T-helper 9 cell (primary cell): ENCODE measurements around the gene PNPLA2.

Source experiments
- DNase-seq: peaks from one replicate; pipeline ENCODE4 v3.0.0-alpha.2; 2020

The PNPLA2 gene

DNA sequence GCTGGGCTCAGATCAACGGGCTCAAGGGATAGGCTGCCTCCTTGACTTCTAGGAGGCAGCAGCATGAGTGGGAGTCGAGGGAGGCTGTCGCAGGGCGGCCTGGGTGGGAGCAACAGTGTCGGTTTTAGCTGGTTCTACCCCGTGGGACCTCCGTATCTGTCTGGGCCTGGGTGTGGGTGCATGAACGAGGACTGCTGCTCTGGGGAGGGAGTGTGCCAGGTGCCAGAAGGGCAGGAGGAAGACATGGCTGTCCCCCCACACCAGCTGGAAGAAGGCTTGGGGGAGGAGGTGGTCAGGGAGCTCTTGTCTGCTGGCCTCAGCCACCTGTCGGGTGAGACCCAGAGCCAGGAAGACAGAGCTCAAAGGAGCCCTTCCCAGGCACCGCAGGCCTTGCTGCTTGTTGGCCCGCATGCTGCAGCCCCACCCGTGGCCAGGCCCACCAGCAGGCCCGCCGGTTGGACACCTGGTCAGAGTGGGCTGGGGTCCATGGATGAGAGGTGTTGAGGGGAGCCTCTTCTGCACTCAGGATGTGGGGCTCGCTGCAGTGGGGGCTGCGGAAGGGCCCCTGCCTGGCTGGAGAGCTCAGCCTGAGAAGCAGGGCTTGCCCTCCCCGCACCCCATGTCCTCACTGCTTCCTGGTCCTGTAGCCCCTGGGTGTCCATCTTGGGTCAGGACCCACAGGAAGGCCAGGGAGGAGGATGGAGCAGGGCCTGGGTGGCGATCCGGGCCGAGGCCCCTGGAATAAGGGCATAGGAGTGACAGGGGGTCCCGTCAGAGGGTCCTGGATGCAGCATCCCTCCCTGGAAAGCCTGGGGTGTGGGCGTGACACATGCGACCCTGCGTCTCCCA is 32.3 kb upstream of the PNPLA2 start:
- DNase-seq, result no peak

- no peak for DNase-seq
Measured at GRCh38 chr11:787084-787675, 31.5 kb upstream of the PNPLA2 start.

GRCh38 chr11:788009-788640 is 30.6 kb upstream of the PNPLA2 start:
- DNase-seq, result no peak

DNA sequence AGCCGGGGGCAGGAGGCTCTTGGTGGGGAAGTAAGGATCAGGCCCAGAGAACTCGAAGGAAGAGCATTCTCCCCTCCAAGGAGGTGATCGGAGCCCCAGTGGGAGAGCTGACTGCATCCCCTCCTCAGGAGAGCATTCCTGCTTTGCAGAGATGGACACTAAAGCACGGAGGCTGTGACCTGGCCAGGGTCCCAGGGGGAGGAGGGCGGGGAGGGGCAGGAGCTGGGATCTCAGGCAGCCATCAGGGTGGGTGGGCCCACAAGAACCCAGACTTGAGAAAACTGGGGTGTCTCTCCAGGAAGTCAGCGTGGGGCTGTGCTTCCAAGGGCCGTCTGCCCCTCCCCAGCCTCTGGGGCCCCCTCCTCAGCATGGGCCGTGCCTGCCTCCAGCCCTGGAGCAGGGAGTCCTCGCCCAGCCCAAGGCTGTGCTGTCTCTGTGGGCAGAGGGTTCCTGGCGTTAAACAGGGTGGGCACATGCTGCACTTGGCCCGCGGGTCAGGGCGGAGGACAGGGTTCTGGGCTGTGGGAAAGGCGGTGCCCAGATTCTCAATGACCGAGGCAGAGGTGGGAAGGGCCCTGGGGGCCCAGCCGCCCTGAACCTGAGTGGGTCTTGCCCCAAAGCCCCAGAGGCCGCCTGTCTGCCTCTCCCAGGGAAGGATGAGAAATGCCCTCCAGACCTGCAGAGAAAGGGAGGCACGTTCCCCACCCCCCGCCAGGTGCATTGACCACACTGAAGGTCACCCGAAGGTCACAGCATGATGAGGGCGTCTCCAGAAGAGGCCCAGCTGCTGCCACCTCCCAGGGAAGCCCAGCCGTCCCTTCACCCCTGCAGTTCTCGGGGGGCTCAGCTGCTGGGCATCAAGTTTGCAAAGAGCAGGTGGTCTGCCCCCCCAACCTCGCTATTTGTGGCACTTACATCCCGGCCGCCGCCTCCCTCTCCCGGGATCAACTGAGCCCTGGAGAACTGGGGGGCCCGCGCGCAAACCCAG is 29.5 kb upstream of the PNPLA2 start:
- no peak for DNase-seq

GRCh38 chr11:789943-790342 is 28.8 kb upstream of the PNPLA2 start, which contains the start of gene CEND1:
Gene CEND1, minus strand, starts transcription at chr11:790090. Its CDS starts 1,514 bp downstream, at chr11:788576.
- no peak for DNase-seq

- no peak for DNase-seq
Measured at GRCh38 chr11:790721-791564, 27.8 kb upstream of the PNPLA2 start.

DNA sequence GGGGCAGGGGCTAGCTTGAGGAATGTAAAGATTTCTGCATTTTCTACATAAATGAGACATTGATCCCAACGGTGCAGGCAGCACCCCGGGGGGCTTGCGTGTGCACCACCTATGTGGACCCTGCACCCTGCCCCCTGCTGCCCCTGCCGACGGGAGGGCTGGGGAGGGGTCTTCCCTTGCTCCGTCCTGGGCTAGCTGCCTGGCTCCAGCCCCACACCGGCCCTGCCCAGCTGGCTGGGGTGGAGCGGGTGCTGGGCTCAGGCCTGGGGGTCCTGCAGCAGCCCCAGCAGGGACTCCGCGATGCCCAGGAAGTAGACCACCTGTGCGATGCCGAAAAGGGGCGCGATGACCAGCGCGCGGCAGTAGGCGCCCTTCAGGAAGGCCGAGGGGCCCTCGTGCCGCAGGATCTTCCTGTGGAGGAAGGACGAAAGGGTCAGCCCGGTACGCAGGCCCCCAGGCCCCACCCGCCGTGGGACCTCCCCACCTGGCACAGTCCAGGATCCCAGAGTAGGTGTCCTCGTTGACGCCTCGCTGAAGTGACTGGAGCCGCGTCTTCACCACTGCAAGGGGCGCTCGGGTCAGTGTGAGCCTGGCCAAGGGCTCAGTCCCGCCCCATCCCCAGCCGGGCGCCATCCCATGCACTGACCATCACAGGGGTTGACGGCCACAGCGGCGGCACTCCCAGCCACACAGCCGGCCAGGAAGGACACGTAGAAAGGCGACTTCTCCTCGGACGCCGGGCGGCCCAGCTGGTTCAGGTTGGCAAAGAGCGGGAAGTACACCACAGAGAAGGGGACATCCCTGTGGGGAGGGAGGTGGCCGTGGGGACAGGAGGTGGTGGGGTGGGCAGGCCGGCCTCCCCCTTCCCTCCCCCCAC is 26.8 kb upstream of the PNPLA2 start:
- DNase-seq, result no peak

- no peak for DNase-seq
Measured at GRCh38 chr11:792535-792821, 26.2 kb upstream of the PNPLA2 start.

DNA sequence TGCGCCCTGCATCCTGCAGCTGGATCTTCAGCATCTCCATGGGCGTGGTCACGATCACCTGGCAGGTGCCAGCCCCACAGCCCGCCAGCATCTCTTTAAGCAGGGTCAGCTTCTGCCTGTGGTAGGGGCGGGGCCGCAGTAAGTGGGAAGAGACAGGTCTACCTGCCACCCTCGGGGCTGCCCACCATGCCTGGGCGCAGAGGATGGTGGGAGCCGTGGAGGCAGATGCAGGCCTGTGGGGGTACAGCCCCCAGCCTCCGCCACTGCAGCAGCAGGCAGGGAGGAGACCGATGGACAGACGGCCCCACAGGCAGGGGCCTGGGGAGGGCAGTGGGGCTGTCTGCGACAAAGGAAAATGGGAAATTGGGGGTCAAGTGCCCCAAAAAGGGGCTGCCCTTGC is 25.8 kb upstream of the PNPLA2 start:
- no peak for DNase-seq

- no peak for DNase-seq
Measured at GRCh38 chr11:793556-793955, 25.2 kb upstream of the PNPLA2 start.

- DNase-seq, result no peak
Measured at GRCh38 chr11:794013-794765, 24.5 kb upstream of the PNPLA2 start.

- DNase-seq, result no peak
Measured at GRCh38 chr11:794766-795633, 23.7 kb upstream of the PNPLA2 start.

DNA sequence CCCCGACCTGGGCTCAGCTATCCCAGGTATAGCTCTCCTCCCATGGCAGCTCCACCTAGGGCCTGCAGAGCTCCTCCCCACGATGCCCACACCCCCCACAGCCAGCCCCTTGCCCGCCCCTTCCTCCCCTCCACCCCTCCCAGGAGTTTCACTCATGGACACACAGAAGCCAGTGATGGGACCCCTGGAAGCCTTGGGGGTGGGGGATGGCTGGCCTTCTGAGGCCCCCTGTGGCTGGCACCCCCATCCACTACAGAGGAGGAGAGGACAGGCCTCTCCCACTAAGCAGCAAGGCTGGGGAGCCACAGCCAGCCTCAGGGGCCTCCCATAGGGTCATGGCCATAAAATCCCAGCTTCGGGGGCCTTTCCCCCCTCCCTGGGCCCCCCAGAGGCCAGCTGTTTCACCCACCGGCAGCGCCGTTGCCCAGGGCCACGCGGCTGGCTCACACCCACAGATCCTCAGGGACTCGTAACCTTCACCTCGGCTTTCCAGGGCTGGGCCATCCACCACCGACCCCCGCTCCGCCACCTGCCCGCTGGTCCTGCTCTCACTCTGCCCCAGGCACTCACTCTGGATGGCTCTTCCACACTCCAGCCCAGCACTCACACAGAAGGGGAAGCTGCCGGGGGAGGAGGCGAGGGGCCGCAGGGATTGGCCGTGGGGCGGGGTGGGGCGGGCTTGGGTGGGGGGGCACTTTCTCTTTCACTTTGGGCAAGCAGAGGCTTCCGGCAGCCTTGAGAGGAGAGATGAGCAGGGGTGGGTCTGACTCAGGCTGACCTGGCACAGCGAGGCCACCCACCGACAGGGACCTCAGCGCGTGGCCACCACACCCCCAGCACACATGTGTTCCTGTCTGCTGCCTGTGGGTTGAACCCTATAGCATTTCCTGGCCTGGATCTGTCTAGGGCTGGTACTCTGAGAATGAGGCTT is 22.8 kb upstream of the PNPLA2 start:
- DNase-seq, result peak; percentile 72

GRCh38 chr11:796565-797295 is 22.0 kb upstream of the PNPLA2 start:
- no peak for DNase-seq

- peak; percentile 66 for DNase-seq
Measured at GRCh38 chr11:797296-798092, 21.2 kb upstream of the PNPLA2 start.

DNA sequence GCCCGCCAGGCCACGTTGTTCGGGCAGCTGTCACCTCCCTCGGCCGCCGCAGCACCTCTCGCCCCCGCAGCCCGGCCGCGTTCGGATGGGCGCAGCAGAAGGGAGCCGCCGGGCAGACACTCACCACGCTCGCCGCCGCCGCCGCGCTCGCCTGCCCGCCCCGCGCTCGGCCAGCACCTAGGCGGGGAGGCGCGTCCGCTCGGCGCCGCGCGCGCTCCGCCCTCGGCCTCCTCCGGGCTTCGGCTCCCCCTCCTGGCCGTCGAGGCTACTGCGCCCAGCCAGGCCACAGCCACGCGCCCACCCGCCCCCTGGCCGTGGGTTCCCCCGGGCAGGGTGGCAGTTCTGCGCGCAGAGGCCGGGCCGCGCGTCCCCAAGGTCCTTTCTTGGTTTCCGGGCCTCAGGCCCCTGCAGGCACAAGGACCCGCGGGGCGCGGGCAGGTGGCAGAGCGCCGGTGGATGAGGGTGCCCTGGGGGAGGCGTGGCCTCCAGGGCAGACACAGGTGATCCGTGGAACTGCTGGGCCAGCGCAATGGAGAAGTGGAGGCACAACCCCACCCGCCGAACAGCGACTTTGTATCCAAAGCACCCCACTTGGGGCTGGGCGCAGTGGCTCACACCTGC is 20.5 kb upstream of the PNPLA2 start, which contains the start of gene SLC25A22:
Gene SLC25A22, minus strand, starts transcription at position 189 of the 621 bp plus-strand sequence. CDS start 3,275 bp downstream, outside the sequence.
- DNase-seq, result peak; percentile 81
